ENCODE results near the gene MYO15B.

DNA sequence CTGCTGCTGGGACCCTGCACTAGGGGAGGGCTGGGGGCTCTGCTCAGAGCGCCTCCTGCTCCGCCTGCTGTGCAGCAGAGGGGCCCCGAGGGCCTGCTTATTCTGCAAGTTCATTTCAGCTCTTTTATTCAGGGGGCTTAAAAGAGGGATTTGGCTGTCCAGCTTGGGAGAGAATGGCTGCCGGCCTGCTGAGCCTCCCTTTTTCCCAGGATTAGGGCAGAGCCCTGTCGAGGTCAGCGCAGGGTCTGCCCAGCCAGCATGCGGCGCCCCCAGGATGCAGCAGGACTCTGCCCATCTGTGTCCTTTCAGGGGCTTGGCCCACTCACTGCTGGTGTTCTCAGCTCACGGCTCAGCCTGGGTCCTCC, 46.8 kb downstream of the MYO15B start:
- TF ChIP-seq CTCF (IDR thresholded peaks at IDR 0.05 in 2 of 3, conservative IDR thresholded peaks at IDR 0.05 in 1 of 3; ENCODE audit: borderline replicate concordance in 1 of 3, insufficient read depth in 1 of 3, low read depth in 2 of 3, low read length in 2 of 3) = no peak
- TF ChIP-seq EGR1 (IDR thresholded peaks at IDR 0.05; ENCODE audit: low read depth) = no peak
- no peak for TF ChIP-seq POLR2A (IDR thresholded peaks at IDR 0.05; ENCODE audit: borderline replicate concordance, extremely low read depth, insufficient read depth, insufficient read length)
- no peak for TF ChIP-seq POLR2AphosphoS5 (IDR thresholded peaks at IDR 0.05; ENCODE audit: low read depth, low read length)
- no peak for TF ChIP-seq ELF1 (IDR thresholded peaks at IDR 0.05; ENCODE audit: borderline replicate concordance, low read depth)
- TF ChIP-seq, protein P1, sequence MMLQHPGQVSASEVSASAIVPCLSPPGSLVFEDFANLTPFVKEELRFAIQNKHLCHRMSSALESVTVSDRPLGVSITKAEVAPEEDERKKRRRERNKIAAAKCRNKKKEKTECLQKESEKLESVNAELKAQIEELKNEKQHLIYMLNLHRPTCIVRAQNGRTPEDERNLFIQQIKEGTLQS (IDR thresholded peaks at IDR 0.05) = no peak
- no peak for TF ChIP-seq EZH2 (IDR thresholded peaks at IDR 0.05)
- no peak for TF ChIP-seq JUND (IDR thresholded peaks at IDR 0.05)
- TF ChIP-seq EZH2phosphoT487 (IDR thresholded peaks at IDR 0.05; ENCODE audit: borderline replicate concordance) = no peak
- TF ChIP-seq RAD21 (IDR thresholded peaks at IDR 0.05; ENCODE audit: low read depth) = no peak
- TF ChIP-seq SP1 (IDR thresholded peaks at IDR 0.05; ENCODE audit: low read depth) = no peak
- no peak for TF ChIP-seq ZBTB33 (IDR thresholded peaks at IDR 0.05; ENCODE audit: extremely low read depth, insufficient replicate concordance, low read length)

All from HCT116 (cell line).